A549 (cell line): ENCODE results near the gene TMCC3. TPM values are rescaled to one million over a fixed set of nuclear protein-coding genes. Genes with fewer than 3 reads are reported as not detected.

ENCODE experiments used
- ATAC-seq, 2 experiments: fragments of 200-7000 bp in 1 of 2; fragments of >200 bp in 1 of 2; cut with Nextera tagmentation in 1 of 2; cut with Tn5 transposase in 1 of 2; 3 replicates each; pipeline versions ENCODE4 v1.8.0 to v1.9.1; 2018 to 2020; ENCODE audit warnings: mild to moderate bottlenecking in 1 of 2, moderate library complexity in 1 of 2
- CTCF ChIA-PET: fragments of 300-600 bp; sonication (Branson Sonifier 250); formaldehyde crosslinking; extraction: SDS; loops from one replicate; lab custom pipeline; 2021; ENCODE audit warnings: antibody characterized with exemption, inconsistent platforms; lab: Yijun Ruan, JAX
- POLR2A ChIA-PET: fragments of 350-600 bp; formaldehyde crosslinking; extraction: SDS; loops from one replicate; lab custom pipeline; 2021; ENCODE audit warnings: antibody characterized with exemption, inconsistent platforms; lab: Yijun Ruan, JAX
- DNase-seq, 2 experiments: peaks; one replicate each; pipeline versions ENCODE4 v3.0.0 to v3.0.0-alpha.2; 2011 to 2016; ENCODE audit warnings: low read depth in 1 of 2, low spot score in 1 of 2
- FAIRE-seq: peaks from 2 replicates; lab custom pipeline; 2011; peaks lifted over from hg19 to GRCh38; lab: Jason Lieb, UNC
- H3K27ac ChIP-seq, 2 experiments: fragments of >200 bp; sonication (Bioruptor Twin); formaldehyde crosslinking; 3 replicates each; pipeline ENCODE4 v1.5.1; 2016 to 2017
- H3K4me1 ChIP-seq: fragments of >200 bp; sonication (Bioruptor Twin); formaldehyde crosslinking; 3 replicates; pipeline ENCODE4 v1.6.1; 2016
- H3K4me2 ChIP-seq: fragments of >200 bp; sonication (Bioruptor Twin); formaldehyde crosslinking; 3 replicates; pipeline ENCODE4 v1.6.1; 2016
- H3K4me3 ChIP-seq: fragments of >200 bp; sonication (Bioruptor Twin); formaldehyde crosslinking; 3 replicates; pipeline ENCODE4 v1.5.1; 2016
- H3K9me3 ChIP-seq: fragments of >200 bp; sonication (Bioruptor Twin); formaldehyde crosslinking; 3 replicates; pipeline ENCODE4 v1.6.1; 2016
- CBX2 ChIP-seq: fragments of 200-600 bp; sonication (generic); IDR thresholded peaks from 2 replicates; pipeline ENCODE4 v1.6.1; 2016; ENCODE audit warnings: low read depth, mild to moderate bottlenecking, borderline replicate concordance
- CBX8 ChIP-seq: fragments of 200-600 bp; sonication (generic); IDR thresholded peaks from 2 replicates; pipeline ENCODE4 v1.6.1; 2016
- CEBPB ChIP-seq, 2 experiments: fragments of >200 bp in 1 of 2; sonication (Bioruptor Twin) in 1 of 2; formaldehyde crosslinking in 1 of 2; IDR thresholded peaks; 2 replicates each; pipeline ENCODE4 v1.6.1; 2012 to 2016
- CHD2 ChIP-seq: fragments of 150-350 bp; IDR thresholded peaks from 2 replicates; pipeline ENCODE4 v1.6.1; 2014; ENCODE audit warnings: low read length; ENCODE audit not compliant: partially characterized antibody
- CHD4 ChIP-seq: fragments of 200-600 bp; sonication (generic); IDR thresholded peaks from 2 replicates; pipeline ENCODE4 v1.6.1; 2016; ENCODE audit warnings: antibody characterized with exemption, mild to moderate bottlenecking, borderline replicate concordance
- EHF ChIP-seq: fragments of 250-450 bp; sonication (Bioruptor Pico); IDR thresholded peaks from 2 replicates; pipeline ENCODE4 v1.5.0; 2020; ENCODE audit warnings: mild to moderate bottlenecking
- EP300 ChIP-seq, 2 experiments: fragments of >200 bp; sonication (Bioruptor Twin); formaldehyde crosslinking; IDR thresholded peaks; 2 replicates in 1 of 2; 3 replicates in 1 of 2; pipeline ENCODE4 v1.6.1; 2016 to 2017
- FOSL2 ChIP-seq, 2 experiments: fragments of 450-650 bp in 1 of 2; fragments of >200 bp in 1 of 2; sonication (Bioruptor Twin) in 1 of 2; formaldehyde crosslinking; IDR thresholded peaks; 2 replicates each; pipeline versions ENCODE4 v1.5.0 to v1.6.1; 2016 to 2020; ENCODE audit warnings: mild to moderate bottlenecking in 1 of 2, moderate library complexity in 1 of 2
- GATA3 ChIP-seq: IDR thresholded peaks from 2 replicates; pipeline ENCODE4 v1.6.1; 2012; ENCODE audit warnings: borderline replicate concordance
- HDAC2 ChIP-seq: fragments of 200-600 bp; sonication (generic); IDR thresholded peaks from 2 replicates; pipeline ENCODE4 v1.6.1; 2016
- HOXB13 ChIP-seq: fragments of 250-450 bp; sonication (Bioruptor Pico); IDR thresholded peaks from 2 replicates; pipeline ENCODE4 v1.5.0; 2020; ENCODE audit warnings: low read depth, mild to moderate bottlenecking, moderate library complexity
- HOXB5 ChIP-seq: fragments of 250-450 bp; sonication (Bioruptor Pico); IDR thresholded peaks from 2 replicates; pipeline ENCODE4 v1.5.0; 2020; ENCODE audit warnings: mild to moderate bottlenecking, moderate library complexity
- JUNB ChIP-seq: fragments of >200 bp; sonication (Bioruptor Twin); formaldehyde crosslinking; IDR thresholded peaks from 2 replicates; pipeline ENCODE4 v1.6.1; 2016
- KDM1A ChIP-seq: fragments of 200-600 bp; sonication (generic); IDR thresholded peaks from 2 replicates; pipeline ENCODE4 v1.6.1; 2016; ENCODE audit warnings: low read depth, mild to moderate bottlenecking
- KDM5A ChIP-seq: fragments of 200-600 bp; sonication (generic); IDR thresholded peaks from 2 replicates; pipeline ENCODE4 v1.6.1; 2016; ENCODE audit warnings: antibody characterized with exemption, mild to moderate bottlenecking
- MAFK ChIP-seq: fragments of 450-650 bp; IDR thresholded peaks from 2 replicates; pipeline ENCODE4 v1.6.1; 2014; ENCODE audit not compliant: partially characterized antibody
- MAZ ChIP-seq: fragments of 150-350 bp; IDR thresholded peaks from 2 replicates; pipeline ENCODE4 v1.6.1; 2014; ENCODE audit warnings: antibody characterized with exemption, low read depth, low read length, borderline replicate concordance
- MYC ChIP-seq: IDR thresholded peaks from 2 replicates; pipeline ENCODE4 v1.6.1; 2012; ENCODE audit warnings: mild to moderate bottlenecking, inconsistent platforms, low read length, improper control_type of control experiment, borderline replicate concordance
- POLR2A ChIP-seq: IDR thresholded peaks from 2 replicates; pipeline ENCODE4 v1.6.1; 2012; ENCODE audit warnings: mild to moderate bottlenecking, low read length
- POLR2AphosphoS2 ChIP-seq: conservative IDR thresholded peaks from 2 replicates; pipeline ENCODE4 v1.6.1; 2012; ENCODE audit warnings: low read length, improper control_type of control experiment, inconsistent platforms
- RFX5 ChIP-seq: fragments of 450-650 bp; IDR thresholded peaks from 2 replicates; pipeline ENCODE4 v1.7.1; 2014; ENCODE audit warnings: antibody characterized with exemption, mild to moderate bottlenecking, moderate library complexity
- RNF2 ChIP-seq: fragments of 200-600 bp; sonication (generic); IDR thresholded peaks from 2 replicates; pipeline ENCODE4 v1.6.1; 2016; ENCODE audit warnings: low read depth, mild to moderate bottlenecking, antibody characterized with exemption, moderate library complexity, borderline replicate concordance
- SMC3 ChIP-seq: fragments of >200 bp; sonication (Bioruptor Twin); formaldehyde crosslinking; IDR thresholded peaks from 3 replicates; pipeline ENCODE4 v1.6.1; 2018; ENCODE audit warnings: inconsistent platforms
- TFCP2L1 ChIP-seq: fragments of 250-450 bp; sonication (Bioruptor Pico); IDR thresholded peaks from 2 replicates; pipeline ENCODE4 v1.5.0; 2021; ENCODE audit warnings: mild to moderate bottlenecking
- ZNF302 ChIP-seq: fragments of 250-450 bp; sonication (Bioruptor Pico); IDR thresholded peaks from 2 replicates; pipeline ENCODE4 v1.9.0; 2021; ENCODE audit warnings: inconsistent platforms, mild to moderate bottlenecking, moderate library complexity
- ZSCAN20 ChIP-seq: fragments of 250-450 bp; sonication (Bioruptor Pico); IDR thresholded peaks from 2 replicates; pipeline ENCODE4 v1.8.0; 2022; ENCODE audit warnings: mild to moderate bottlenecking, moderate library complexity
- WGBS: methylation state at CpG from one replicate; pipeline ENCODE4 v1.1.6; 2017; ENCODE audit errors: missing lambda C conversion rate; 5-methylcytosine and 5-hydroxymethylcytosine counted together
- polyA plus RNA-seq, 4 experiments: library from polyadenylated mRNA; depleted of rRNA in 3 of 4; stranded (reverse); fragments of >200 nt; fragmentation: RNase III in 1 of 4; extraction: RNeasy Plus Mini Kit Qiagen cat#74134 plus additional on column Dnase treatment in 1 of 4; gene quantifications; 2 replicates in 3 of 4; 3 replicates in 1 of 4; pipeline ENCODE4 v1.2.3, GENCODE V29; 2011 to 2017
- TF ChIP-seq, protein P1 (sequence below): fragments of >200 bp; sonication (Bioruptor Twin); formaldehyde crosslinking; IDR thresholded peaks from 3 replicates; pipeline ENCODE4 v1.5.1; 2016
- TF ChIP-seq, protein P2 (sequence below): IDR thresholded peaks from 2 replicates; pipeline ENCODE4 v1.6.1; 2012
- TF ChIP-seq, protein P3 (sequence below): fragments of >200 bp; sonication (Bioruptor Twin); formaldehyde crosslinking; IDR thresholded peaks from 3 replicates; pipeline ENCODE4 v1.6.1; 2016
- TF ChIP-seq, protein P4 (sequence below): fragments of 250-450 bp; sonication (Bioruptor Pico); IDR thresholded peaks from 2 replicates; pipeline ENCODE4 v1.5.0; 2021; ENCODE audit warnings: mild to moderate bottlenecking, moderate library complexity, borderline replicate concordance

Gene TMCC3
- polyA plus RNA-seq, 2 of the 4 experiments (the other 2 are of a cell fraction) = 0.50 to 0.62 TPM

DNA sequence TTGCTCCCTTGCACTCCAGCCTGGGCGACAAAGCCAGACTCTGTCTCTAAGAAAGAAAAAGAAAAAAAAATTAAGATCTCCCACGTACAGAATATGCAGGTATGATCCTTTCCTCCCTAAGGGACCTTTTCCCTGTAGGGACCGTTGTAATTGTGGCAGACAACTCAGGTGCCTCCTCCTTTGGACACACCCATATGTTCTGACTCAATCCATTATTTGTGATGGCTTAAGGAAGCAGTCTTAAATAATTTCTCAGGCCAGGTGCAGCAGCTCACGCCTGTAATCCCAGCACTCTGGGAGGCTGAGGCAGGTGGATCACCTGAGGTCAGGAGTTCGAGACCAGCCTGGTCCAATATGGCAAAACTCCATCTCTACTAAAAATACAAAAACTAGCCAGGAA, 53.1 kb downstream of the TMCC3 start:
- CTCF ChIA-PET = no interaction called here
- ATAC-seq (no peak), FAIRE-seq (no peak), DNase-seq (no peak)
- no peak overlapping the region for H3K4me3 ChIP-seq
- H3K4me1 ChIP-seq = no peaks in the 10 kb centered on the region
- no peak overlapping the region for H3K4me2 ChIP-seq
- H3K27ac ChIP-seq = no peak overlapping the region
- 42% methylated on average over 5 of the region's 5 CpGs for WGBS
- POLR2A ChIA-PET = no interaction called here
- TF ChIP-seq ZNF302 (no peak), KDM1A (no peak), TFCP2L1 (no peak), JUNB (no peak), MAZ (no peak), POLR2AphosphoS2 (no peak), GATA3 (no peak), HDAC2 (no peak), SMC3 (no peak), FOSL2 (IDR thresholded peaks at IDR 0.05) (no peak), FOSL2 (CRISPR knock-in tag; IDR thresholded peaks at IDR 0.05) (no peak), HOXB13 (CRISPR knock-in tag) (no peak)
- TF ChIP-seq, protein P1, sequence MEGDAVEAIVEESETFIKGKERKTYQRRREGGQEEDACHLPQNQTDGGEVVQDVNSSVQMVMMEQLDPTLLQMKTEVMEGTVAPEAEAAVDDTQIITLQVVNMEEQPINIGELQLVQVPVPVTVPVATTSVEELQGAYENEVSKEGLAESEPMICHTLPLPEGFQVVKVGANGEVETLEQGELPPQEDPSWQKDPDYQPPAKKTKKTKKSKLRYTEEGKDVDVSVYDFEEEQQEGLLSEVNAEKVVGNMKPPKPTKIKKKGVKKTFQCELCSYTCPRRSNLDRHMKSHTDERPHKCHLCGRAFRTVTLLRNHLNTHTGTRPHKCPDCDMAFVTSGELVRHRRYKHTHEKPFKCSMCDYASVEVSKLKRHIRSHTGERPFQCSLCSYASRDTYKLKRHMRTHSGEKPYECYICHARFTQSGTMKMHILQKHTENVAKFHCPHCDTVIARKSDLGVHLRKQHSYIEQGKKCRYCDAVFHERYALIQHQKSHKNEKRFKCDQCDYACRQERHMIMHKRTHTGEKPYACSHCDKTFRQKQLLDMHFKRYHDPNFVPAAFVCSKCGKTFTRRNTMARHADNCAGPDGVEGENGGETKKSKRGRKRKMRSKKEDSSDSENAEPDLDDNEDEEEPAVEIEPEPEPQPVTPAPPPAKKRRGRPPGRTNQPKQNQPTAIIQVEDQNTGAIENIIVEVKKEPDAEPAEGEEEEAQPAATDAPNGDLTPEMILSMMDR = no peak
- TF ChIP-seq, protein P2, sequence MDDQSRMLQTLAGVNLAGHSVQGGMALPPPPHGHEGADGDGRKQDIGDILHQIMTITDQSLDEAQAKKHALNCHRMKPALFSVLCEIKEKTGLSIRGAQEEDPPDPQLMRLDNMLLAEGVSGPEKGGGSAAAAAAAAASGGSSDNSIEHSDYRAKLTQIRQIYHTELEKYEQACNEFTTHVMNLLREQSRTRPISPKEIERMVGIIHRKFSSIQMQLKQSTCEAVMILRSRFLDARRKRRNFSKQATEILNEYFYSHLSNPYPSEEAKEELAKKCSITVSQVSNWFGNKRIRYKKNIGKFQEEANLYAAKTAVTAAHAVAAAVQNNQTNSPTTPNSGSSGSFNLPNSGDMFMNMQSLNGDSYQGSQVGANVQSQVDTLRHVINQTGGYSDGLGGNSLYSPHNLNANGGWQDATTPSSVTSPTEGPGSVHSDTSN = no peak
- TF ChIP-seq, protein P3, sequence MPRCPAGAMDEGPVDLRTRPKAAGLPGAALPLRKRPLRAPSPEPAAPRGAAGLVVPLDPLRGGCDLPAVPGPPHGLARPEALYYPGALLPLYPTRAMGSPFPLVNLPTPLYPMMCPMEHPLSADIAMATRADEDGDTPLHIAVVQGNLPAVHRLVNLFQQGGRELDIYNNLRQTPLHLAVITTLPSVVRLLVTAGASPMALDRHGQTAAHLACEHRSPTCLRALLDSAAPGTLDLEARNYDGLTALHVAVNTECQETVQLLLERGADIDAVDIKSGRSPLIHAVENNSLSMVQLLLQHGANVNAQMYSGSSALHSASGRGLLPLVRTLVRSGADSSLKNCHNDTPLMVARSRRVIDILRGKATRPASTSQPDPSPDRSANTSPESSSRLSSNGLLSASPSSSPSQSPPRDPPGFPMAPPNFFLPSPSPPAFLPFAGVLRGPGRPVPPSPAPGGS = no peak
- H3K9me3 ChIP-seq = no peaks in the 10 kb centered on the region

DNA sequence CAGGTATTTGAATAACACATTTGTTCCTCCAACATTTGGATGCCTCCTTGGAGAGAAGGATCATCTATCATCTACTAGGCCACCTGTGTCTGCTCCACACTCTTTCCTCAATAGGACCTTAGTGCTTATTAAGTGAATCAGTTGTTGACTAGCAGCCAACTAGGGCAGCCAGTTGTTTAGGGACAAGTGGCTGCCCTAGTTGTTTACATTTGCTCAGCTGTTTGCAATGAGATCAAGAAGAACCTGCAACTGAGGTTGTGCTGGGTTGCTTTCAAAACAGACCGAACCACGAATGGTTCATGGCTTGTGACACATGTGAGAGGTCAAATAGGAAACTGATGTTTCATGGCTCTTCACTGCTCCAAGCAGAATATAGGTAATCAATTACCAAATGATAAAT, 53.8 kb downstream of the TMCC3 start:
- H3K4me1 ChIP-seq = no peaks in the 10 kb centered on the region
- FAIRE-seq = no peak
- H3K27ac ChIP-seq = no peak overlapping the region
- no peak overlapping the region for H3K4me2 ChIP-seq
- H3K9me3 ChIP-seq = no peaks in the 10 kb centered on the region
- no peak for TF ChIP-seq EHF (CRISPR knock-in tag)
- ChIA-PET CTCF (no interaction called here), POLR2A (no interaction called here)
- DNase-seq = no peak
- 74% methylated on average over 2 of the region's 2 CpGs for WGBS
- H3K4me3 ChIP-seq = no peak overlapping the region
- ATAC-seq = no peak

DNA sequence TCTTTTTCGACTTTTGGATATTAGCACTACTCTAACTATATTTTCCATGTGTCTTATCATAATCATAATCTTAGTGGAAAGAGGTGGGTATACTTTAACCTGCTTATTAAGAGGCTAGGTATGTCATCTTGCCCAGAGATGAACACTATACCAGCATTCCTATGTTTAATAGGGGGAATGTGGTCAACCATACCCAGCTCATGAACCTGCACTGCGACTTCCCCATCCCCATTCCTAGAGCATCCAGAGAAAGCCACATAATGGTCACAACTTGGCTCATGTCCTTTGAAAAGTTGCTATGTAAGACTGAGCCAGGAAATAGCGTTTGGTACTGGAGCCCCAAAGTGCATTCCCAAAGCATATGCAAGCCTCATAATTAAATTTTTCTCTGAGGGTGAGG, 55.2 kb downstream of the TMCC3 start:
- ChIA-PET POLR2A (no interaction called here), CTCF (no interaction called here)
- no peaks in the 10 kb centered on the region for H3K9me3 ChIP-seq
- 28% methylated on average over 3 of the region's 3 CpGs for WGBS
- H3K4me1 ChIP-seq = no peaks in the 10 kb centered on the region
- ATAC-seq (no peak), DNase-seq (no peak), FAIRE-seq (no peak)
- no peak overlapping the region for H3K4me2 ChIP-seq
- no peak overlapping the region for H3K4me3 ChIP-seq
- no peak overlapping the region for H3K27ac ChIP-seq
- TF ChIP-seq ZSCAN20 (CRISPR knock-in tag) (no peak), HOXB5 (CRISPR knock-in tag) (no peak), KDM5A (no peak), CHD4 (no peak), MYC (no peak), MAFK (no peak), POLR2A (no peak), ZNF302 (no peak), RFX5 (no peak), CBX8 (no peak), CHD2 (no peak), EP300 (IDR thresholded peaks at IDR 0.05) (no peak), HDAC2 (no peak), CBX2 (no peak), GATA3 (no peak), CEBPB (IDR thresholded peaks at IDR 0.05) (no peak), RNF2 (no peak)
- TF ChIP-seq, protein P4, sequence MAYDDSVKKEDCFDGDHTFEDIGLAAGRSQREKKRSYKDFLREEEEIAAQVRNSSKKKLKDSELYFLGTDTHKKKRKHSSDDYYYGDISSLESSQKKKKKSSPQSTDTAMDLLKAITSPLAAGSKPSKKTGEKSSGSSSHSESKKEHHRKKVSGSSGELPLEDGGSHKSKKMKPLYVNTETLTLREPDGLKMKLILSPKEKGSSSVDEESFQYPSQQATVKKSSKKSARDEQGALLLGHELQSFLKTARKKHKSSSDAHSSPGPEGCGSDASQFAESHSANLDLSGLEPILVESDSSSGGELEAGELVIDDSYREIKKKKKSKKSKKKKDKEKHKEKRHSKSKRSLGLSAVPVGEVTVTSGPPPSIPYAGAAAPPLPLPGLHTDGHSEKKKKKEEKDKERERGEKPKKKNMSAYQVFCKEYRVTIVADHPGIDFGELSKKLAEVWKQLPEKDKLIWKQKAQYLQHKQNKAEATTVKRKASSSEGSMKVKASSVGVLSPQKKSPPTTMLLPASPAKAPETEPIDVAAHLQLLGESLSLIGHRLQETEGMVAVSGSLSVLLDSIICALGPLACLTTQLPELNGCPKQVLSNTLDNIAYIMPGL (CRISPR knock-in tag) = no peak
- TF ChIP-seq, protein P2 = no peak
